Skin of body (tissue), 3 donors: Measurements from ENCODE around the gene GPSM3. TPM values are rescaled to one million over a fixed set of nuclear protein-coding genes. Genes with fewer than 3 reads are reported as not detected.
"Not testable (repeated sequence)": the region's sequence is repeated elsewhere in the genome, so short reads cannot be mapped to it uniquely, and the experiment has no call there.

Experiments
- DNase-seq: peaks from one replicate; lab custom pipeline; 2025; lab: John Stamatoyannopoulos, UW
- small RNA-seq: library from RNA; depleted of rRNA; stranded (forward); fragments of <200 nt; gene quantifications from one replicate; pipeline ENCODE3, GENCODE V24; 2014; ENCODE audit warnings: low replicate concordance
- total RNA-seq: library from RNA; depleted of rRNA; stranded (reverse); fragments of >200 nt; gene quantifications from one replicate; pipeline ENCODE4 v1.2.3, GENCODE V29; 2014

The GPSM3 gene
- total RNA-seq, 1 donor from 2014 or later: 4.1 TPM

GRCh38 chr6:32151863-32152768 is 40.3 kb downstream of the GPSM3 start, which contains the start of gene PRRT1:
Gene PRRT1, minus strand, starts transcription at chr6:32151939. Its CDS starts 112 bp downstream, at chr6:32151827.
- no peak for DNase-seq

GRCh38 chr6:32151181-32151862 is 41.1 kb downstream of the GPSM3 start:
- DNase-seq: no peak

- DNase-seq: no peak
Measured at GRCh38 chr6:32149932-32150870, 42.2 kb downstream of the GPSM3 start.

GRCh38 chr6:32149092-32149755 is 43.2 kb downstream of the GPSM3 start:
- DNase-seq: no peak

- peak; percentile 48 for DNase-seq
Measured at GRCh38 chr6:32148289-32149091, 44.0 kb downstream of the GPSM3 start.

GRCh38 chr6:32147401-32148132 is 44.9 kb downstream of the GPSM3 start:
- no peak for DNase-seq

- DNase-seq: no peak
Measured at GRCh38 chr6:32146687-32147086, 45.8 kb downstream of the GPSM3 start.

GRCh38 chr6:32146287-32146686 is 46.2 kb downstream of the GPSM3 start:
- no peak for DNase-seq

GRCh38 chr6:32144238-32144637 is 48.2 kb downstream of the GPSM3 start:
- not testable (repeated sequence) for DNase-seq

Small RNA genes within 50 kb of the gene (small RNA-seq; reads per million reads assigned to genes)
- gene AL662884.1 (not detected), gene MIR6833 (not detected)

Other genes with a start within 250 kb of the GPSM3 start
- gene CFB, start 246.5 kb downstream of the GPSM3 start, total RNA-seq: 2.2 TPM
- 46.1 TPM for gene NELFE, start 233.7 kb downstream of the GPSM3 start, total RNA-seq
- 23.3 TPM for gene SKIC2, start 233.5 kb downstream of the GPSM3 start, total RNA-seq
- 5.8 TPM for gene DXO, start 220.5 kb downstream of the GPSM3 start, total RNA-seq
- gene C4A, start 210.6 kb downstream of the GPSM3 start, total RNA-seq: 5.8 TPM
- 4.2 TPM for gene C4B, start 177.8 kb downstream of the GPSM3 start, total RNA-seq
- gene CYP21A2, start 154.2 kb downstream of the GPSM3 start, total RNA-seq: not detected
- gene TNXB, start 83.3 kb downstream of the GPSM3 start, total RNA-seq: 64.4 TPM
- gene ATF6B, start 64.4 kb downstream of the GPSM3 start, total RNA-seq: 23.1 TPM
- gene FKBPL, start 62.4 kb downstream of the GPSM3 start, total RNA-seq: 5.0 TPM
- 0.20 TPM for gene PRRT1, start 40.7 kb downstream of the GPSM3 start, total RNA-seq
- 124 TPM for gene PPT2, start 38.5 kb downstream of the GPSM3 start, total RNA-seq
- gene EGFL8, start 28.0 kb downstream of the GPSM3 start, total RNA-seq: 17.2 TPM
- 13.6 TPM for gene AGPAT1, start 16.6 kb downstream of the GPSM3 start, total RNA-seq
- gene RNF5, start 14.2 kb downstream of the GPSM3 start, total RNA-seq: 28.5 TPM
- gene AGER, start 8.4 kb downstream of the GPSM3 start, total RNA-seq: 2.7 TPM
- gene PBX2, start 2.4 kb downstream of the GPSM3 start, total RNA-seq: 51.6 TPM
- gene NOTCH4, start 31.4 kb upstream of the GPSM3 start, total RNA-seq: 8.1 TPM
- gene TSBP1, start 179.3 kb upstream of the GPSM3 start, total RNA-seq: not detected
- gene BTNL2, start 214.5 kb upstream of the GPSM3 start, total RNA-seq: not detected
- 92.8 TPM for gene HLA-DRA, start 247.2 kb upstream of the GPSM3 start, total RNA-seq